NCI-H2196 (cell line): ENCODE data around the gene CPEB2.
"Not testable (repeated sequence)": the region's sequence is repeated elsewhere in the genome, so short reads cannot be mapped to it uniquely, and the experiment has no call there.

Source experiments
- DNase-seq: peaks from one replicate; lab custom pipeline; 2025; ENCODE audit not compliant: unreplicated experiment; lab: John Stamatoyannopoulos, UW

Gene CPEB2

DNA sequence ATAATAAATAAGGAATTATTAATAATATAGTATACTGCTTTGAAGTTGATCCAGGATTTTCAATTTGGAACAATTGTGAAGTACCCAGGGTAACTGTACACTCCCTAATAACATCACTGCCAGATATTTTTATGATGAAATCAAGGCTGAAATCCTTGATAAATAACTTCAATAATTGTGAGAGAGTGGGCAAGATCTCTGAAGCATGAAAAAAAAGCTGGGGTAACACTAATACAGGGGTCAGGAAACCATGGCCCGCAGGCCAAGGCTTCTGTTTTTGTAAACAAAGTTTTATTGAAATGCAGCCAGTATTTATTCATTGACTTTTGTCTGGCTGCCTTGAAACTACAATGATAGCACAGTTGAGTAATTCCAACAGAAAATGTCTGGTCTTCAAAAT is 41.6 kb downstream of the CPEB2 start:
- no peak for DNase-seq

GRCh38 chr4:15054541-15054940 is 52.3 kb downstream of the CPEB2 start:
- no peak for DNase-seq

GRCh38 chr4:15060213-15060612 is 57.9 kb downstream of the CPEB2 start:
- DNase-seq = no peak

GRCh38 chr4:15063341-15063740 is 61.1 kb downstream of the CPEB2 start:
- DNase-seq = no peak

DNA sequence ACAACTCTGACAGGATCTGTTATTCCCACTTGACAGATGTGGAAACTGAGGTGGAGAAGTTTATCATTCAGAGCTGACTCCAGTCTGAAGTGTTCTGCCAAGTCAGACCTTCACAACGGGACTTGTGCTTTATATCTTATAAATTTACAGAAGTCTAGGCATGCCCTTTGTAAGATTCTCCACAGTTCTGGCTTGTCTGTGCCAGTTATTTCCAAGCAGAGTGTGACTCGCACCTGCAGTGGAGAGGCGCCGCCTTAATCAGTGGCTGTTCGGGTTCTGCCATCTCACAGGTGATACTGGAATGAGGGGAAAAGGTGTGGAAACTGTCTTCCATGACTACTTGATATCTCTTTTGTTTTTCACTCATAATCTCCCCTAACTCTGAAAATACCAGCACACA is 63.2 kb downstream of the CPEB2 start:
- DNase-seq = no peak

DNA sequence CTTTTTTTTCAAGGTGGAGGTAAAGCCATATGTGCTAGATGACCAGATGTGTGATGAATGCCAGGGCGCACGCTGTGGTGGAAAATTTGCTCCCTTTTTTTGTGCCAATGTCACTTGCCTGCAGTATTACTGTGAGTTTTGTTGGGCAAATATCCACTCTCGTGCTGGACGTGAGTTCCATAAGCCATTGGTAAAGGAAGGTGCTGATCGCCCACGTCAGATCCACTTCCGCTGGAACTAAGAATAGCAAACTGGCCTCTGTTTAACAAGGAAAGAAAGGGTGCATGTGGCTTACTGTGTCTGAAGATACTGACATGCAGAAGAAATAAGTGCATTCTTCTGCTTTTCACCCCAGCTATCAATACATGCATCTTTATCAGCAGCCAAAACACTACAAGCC is 63.9 kb downstream of the CPEB2 start:
- no peak for DNase-seq

- DNase-seq = no peak
Measured at GRCh38 chr4:15068298-15068697, 66.0 kb downstream of the CPEB2 start.

DNA sequence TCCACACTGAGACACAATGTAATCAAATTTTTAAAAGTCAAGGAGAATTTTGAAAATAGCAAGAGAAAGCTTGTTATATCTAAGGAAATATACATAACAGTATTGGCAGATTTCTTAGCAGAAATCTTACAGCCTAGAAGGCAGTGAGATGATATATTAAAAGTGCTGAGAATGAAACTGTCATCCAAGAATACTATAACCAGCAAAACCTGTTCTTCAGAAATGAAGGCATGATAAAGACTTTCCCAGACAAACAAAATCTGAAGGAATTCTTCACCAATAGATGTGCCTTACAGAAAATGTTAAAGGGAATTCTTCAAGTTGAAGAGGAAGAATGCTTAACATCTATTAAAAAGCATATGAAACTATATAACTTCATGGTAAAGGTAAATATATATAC is 73.6 kb downstream of the CPEB2 start:
- no peak for DNase-seq

DNA sequence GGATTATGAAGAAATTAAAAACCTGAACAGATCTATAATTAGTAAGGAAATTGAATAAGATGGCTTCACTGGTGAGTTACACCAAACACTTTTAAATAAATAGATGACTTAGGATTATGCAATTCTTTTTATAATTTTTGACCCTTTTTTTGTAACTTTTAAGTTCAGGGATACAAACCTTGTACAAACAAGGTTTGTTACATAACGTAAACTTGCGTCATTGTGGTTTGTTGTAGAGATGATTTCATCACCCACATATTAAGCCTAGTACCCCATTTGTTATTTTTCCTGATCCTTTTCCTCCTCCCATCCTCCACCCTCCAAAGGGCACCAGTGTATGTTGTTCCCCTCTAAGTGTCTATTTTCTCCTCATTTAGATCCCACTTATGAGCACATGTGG is 75.7 kb downstream of the CPEB2 start:
- no peak for DNase-seq

- DNase-seq = no peak
Measured at GRCh38 chr4:15078682-15079642, 76.7 kb downstream of the CPEB2 start.

- no peak for DNase-seq
Measured at GRCh38 chr4:15084780-15085179, 82.5 kb downstream of the CPEB2 start.

GRCh38 chr4:15085762-15086161 is 83.5 kb downstream of the CPEB2 start:
- not testable (repeated sequence) for DNase-seq

DNA sequence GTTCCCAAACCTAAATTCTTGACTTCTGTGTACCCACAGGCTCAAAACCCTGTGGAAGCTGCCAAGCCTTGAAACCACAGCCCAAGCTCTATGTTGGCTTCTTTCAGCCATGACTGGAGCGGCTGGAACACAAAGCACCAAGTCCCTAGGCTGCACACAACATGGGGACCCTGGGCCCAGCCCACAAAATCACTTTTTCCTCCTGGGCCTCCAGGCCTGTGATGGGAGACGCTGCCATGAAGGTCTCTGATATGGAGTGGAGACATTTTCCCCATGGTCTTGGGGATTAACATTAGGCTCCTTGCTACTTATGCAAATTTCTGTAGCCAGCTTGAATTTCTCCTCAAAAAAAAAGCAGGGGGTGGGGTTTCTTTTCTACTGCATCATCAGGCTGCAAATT is 84.0 kb downstream of the CPEB2 start:
- not testable (repeated sequence) for DNase-seq

DNA sequence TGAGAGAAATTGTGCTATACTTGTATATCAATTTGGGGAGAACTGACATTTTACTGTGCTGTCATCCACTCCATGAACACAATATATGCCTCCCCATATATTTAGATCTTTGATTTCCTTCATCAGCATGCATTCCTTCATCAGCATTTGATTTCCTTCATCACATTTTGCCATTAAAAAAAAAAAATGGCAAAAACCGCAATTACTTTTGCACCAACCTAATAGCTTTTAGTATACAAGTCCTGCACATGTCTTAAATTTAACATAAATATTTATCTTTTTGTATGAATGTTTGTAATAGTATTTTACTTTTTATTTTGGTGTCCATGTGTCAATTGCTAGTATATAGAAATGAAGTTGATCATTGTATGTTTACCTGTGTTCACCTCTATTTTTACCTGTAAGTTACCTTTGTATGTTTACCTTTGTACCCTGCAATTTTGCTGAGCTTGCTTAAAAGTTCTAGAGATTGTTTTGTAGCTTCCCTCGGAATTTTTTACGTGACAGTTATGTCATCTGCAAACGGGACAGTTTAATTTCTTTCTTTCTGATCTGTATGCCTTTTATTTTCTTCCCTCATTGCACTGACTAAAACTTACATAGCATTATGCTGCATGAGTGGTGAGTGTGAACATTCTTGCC is 86.2 kb downstream of the CPEB2 start:
- DNase-seq = no peak

DNA sequence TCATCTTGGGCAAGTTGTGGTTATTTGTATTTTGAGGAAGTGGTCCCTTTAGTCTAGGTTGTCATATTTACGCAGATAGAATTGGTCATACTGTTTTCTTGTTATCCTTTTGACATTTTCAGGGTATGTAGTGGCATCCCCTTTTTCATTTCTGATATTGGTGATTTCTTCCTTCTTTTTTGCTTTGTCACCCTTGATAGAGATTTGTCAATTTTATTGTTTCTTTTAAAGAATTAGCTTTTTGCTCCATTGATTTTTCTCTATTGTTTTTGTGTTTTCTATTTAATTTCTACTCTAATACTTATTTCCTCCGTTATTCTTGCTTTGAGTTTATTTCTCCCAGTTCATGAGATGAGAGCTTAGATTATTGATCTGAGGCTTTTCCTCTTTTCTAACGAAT is 87.7 kb downstream of the CPEB2 start:
- no peak for DNase-seq

GRCh38 chr4:15100380-15100779 is 98.1 kb downstream of the CPEB2 start:
- no peak for DNase-seq

GRCh38 chr4:15100994-15101695 is 98.9 kb downstream of the CPEB2 start:
- DNase-seq = no peak

- no peak for DNase-seq
Measured at GRCh38 chr4:15104825-15105224, 102.5 kb downstream of the CPEB2 start.

DNA sequence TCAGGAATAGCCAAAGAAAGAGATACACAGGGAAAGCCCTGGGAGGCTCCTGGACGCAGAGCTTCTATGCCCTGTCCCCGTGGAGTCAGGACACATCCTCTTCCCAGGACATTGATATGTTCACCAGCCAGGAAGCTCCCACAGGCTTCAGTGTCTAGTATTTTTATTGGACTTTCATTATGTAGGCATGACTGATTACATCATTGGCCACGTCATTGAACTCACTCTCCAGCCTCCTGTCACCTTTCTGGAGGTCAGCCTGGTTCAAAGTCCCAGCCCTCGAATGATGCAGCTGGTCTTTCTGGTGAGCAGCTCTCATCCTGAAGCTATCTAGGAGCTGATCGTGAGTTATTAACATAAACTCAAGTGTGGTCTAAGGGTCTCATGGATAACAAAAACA is 104.1 kb downstream of the CPEB2 start:
- no peak for DNase-seq

GRCh38 chr4:15109600-15109999 is 107.3 kb downstream of the CPEB2 start:
- no peak for DNase-seq

DNA sequence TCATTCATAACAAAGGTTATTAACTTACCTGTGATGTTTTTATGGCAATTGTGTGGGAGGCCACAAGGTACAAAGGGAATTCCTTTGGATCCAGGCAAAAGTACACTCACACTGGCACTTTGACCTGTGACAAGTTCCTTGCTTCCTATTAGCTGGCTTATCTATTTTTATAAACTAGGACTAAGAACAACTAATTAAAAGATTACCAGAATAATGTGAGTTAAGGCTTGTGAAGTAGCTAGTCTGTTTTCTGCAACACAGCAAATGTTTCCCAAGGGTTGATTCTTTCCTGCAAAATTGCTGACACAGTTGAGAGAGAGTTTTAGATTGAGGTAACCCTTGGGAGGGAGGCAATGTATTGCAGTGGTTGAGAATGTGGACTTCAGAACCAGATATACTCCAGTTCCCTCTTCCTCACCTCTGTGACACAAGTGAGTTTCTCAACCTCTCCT is 107.9 kb downstream of the CPEB2 start:
- DNase-seq = no peak
